HG02970 (cell line): ENCODE results near the gene MELTF.
"Not testable (repeated sequence)": the region's sequence is repeated elsewhere in the genome, so short reads cannot be mapped to it uniquely, and the experiment has no call there.

Experiments used
- ATAC-seq: cut with Tn5 transposase; IDR thresholded peaks from one replicate; pipeline ENCODE4 v1.9.1; 2021; ENCODE audit warnings: mild to moderate bottlenecking, moderate library complexity, moderate number of reproducible peaks; ENCODE audit not compliant: unreplicated experiment, low FRiP score

The MELTF gene

GRCh38 chr3:197029511-197030167 lies at the start of gene MELTF:
TSS of gene MELTF (minus strand) at chr3:197029817. CDS start at chr3:197029702, 115 bp downstream.
- ATAC-seq = no peak

- ATAC-seq = no peak
Observed at GRCh38 chr3:197076415-197076814, 46.8 kb upstream of the MELTF start.

- ATAC-seq = no peak
Observed at GRCh38 chr3:197068077-197068476, 38.5 kb upstream of the MELTF start.

- ATAC-seq = no peak
Observed at GRCh38 chr3:197064771-197065170, 35.2 kb upstream of the MELTF start.

GRCh38 chr3:197062446-197062845 lies 32.8 kb upstream of the MELTF start:
- ATAC-seq = no peak

GRCh38 chr3:197051637-197052036 lies 22.0 kb upstream of the MELTF start:
- ATAC-seq = not testable (repeated sequence)

- ATAC-seq = no peak
Observed at GRCh38 chr3:197050511-197050910, 20.9 kb upstream of the MELTF start.

GRCh38 chr3:197042539-197042938 lies 12.9 kb upstream of the MELTF start:
- ATAC-seq = no peak

GRCh38 chr3:197041875-197042488 lies 12.4 kb upstream of the MELTF start:
- ATAC-seq = no peak

- no peak for ATAC-seq
Observed at GRCh38 chr3:197040658-197041057, 11.0 kb upstream of the MELTF start.

GRCh38 chr3:197038679-197039462 lies 9.3 kb upstream of the MELTF start:
- no peak for ATAC-seq

- no peak for ATAC-seq
Observed at GRCh38 chr3:197035577-197035976, 6.0 kb upstream of the MELTF start.

GRCh38 chr3:197034778-197035177 lies 5.2 kb upstream of the MELTF start:
- ATAC-seq = not testable (repeated sequence)

- ATAC-seq = not testable (repeated sequence)
Observed at GRCh38 chr3:197033764-197034163, 4.1 kb upstream of the MELTF start.

- ATAC-seq = no peak
Observed at GRCh38 chr3:197031315-197032285, 2.0 kb upstream of the MELTF start.

GRCh38 chr3:197030379-197031314 lies 1.0 kb upstream of the MELTF start:
- ATAC-seq = no peak

GRCh38 chr3:197028728-197029510 lies 698 bp downstream of the MELTF start:
- no peak for ATAC-seq

GRCh38 chr3:197027896-197028727 lies 1.5 kb downstream of the MELTF start:
- no peak for ATAC-seq
